ENCODE results near the gene WASF2.
"Not testable (repeated sequence)": the region's sequence is repeated elsewhere in the genome, so short reads cannot be mapped to it uniquely, and the experiment has no call there.

WASF2 gene

GRCh38 chr1:27416387-27417111, 73.4 kb downstream of the WASF2 start:
- no peak for DNase-seq (ENCODE audit: low spot score)

DNA sequence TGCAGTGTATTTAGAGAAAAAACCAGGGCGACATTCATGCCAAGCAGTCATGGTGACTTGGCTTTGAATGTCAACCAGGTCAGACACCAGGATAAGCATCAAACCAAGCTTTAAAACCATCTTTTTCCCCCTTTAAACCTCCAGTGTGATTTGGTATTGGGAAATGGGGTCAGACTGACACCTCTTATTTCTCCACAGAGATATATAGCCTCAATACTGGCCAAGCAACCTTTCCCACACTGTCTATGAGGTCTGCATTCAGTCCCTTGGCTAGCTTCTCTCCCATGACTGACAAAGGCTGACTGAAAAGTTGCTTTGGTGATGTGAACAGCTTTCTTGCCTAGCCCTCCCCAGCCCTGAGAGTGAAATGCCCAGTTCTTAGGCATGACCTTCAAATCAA, 75.9 kb downstream of the WASF2 start:
- DNase-seq (ENCODE audit: low spot score) = no peak

- no peak for DNase-seq (ENCODE audit: low spot score)
Observed at GRCh38 chr1:27413004-27413403, 77.0 kb downstream of the WASF2 start.

- no peak for DNase-seq (ENCODE audit: low spot score)
Observed at GRCh38 chr1:27412502-27412901, 77.5 kb downstream of the WASF2 start.

DNA sequence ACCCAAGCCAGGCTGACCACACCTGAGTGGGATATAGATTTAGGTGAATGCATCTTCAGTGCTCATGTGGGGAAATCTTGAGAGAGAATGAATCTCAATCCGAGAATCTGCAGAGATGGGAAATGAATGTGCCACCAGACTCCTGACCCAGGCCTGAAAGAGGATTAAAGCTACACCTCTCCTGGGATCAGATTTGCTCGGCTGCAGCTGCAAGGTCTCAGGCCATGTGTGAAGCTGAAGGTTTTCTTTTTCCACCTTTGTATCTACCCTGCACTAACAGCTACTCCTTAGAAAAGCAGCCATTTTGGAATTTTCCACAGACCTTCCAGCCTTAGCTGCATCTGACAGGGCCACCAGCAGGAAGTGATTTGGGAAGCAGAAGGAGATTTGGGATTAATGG, 79.3 kb downstream of the WASF2 start:
- DNase-seq (ENCODE audit: low spot score) = no peak

DNA sequence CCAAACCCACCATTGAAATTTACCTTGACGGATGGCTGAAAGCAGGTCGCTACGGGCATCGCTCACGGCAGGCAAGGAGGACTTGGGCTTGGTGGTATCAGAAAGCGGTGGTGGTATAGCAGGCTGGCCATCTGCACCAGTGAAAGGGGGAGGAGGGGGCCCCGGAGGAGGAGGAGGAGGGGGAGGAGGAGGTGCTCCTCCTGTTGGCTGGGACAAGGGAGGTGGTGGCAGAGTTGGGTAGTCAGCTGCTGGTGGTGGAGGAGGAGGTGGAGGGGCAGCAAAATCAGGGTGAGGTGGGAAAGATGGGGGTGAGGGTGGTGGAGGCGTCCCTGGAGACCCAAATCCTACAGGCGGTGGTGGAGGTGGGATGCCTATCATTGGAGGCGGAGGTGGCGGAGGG, 80.3 kb downstream of the WASF2 start:
- no peak for DNase-seq (ENCODE audit: low spot score)

- no peak for DNase-seq (ENCODE audit: low spot score)
Observed at GRCh38 chr1:27408151-27408550, 81.8 kb downstream of the WASF2 start.

DNA sequence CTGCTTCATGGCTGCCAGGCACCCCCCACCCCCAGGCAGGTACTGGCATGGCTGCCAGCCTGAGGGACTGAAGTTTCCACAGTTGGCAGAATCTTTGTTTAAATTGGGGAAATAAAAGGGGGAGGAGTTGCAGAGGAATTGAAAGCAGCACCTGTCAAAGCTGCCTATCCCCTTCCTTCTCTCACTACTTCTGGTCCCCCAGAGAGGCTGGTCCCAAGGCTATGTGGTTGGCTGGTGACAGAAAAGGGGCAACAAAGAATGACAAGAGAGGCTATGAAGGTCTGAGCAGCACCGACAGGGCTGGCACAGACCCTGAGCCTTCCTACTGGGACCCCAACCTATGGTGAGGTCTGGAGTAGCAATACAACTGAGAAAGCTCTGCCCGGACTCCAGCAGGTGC, 83.2 kb downstream of the WASF2 start:
- not testable (repeated sequence) for DNase-seq (ENCODE audit: low spot score)

GRCh38 chr1:27406362-27406680, 83.6 kb downstream of the WASF2 start:
- DNase-seq (ENCODE audit: low spot score) = no peak

- not testable (repeated sequence) for DNase-seq (ENCODE audit: low spot score)
Observed at GRCh38 chr1:27405598-27406361, 84.2 kb downstream of the WASF2 start.

DNA sequence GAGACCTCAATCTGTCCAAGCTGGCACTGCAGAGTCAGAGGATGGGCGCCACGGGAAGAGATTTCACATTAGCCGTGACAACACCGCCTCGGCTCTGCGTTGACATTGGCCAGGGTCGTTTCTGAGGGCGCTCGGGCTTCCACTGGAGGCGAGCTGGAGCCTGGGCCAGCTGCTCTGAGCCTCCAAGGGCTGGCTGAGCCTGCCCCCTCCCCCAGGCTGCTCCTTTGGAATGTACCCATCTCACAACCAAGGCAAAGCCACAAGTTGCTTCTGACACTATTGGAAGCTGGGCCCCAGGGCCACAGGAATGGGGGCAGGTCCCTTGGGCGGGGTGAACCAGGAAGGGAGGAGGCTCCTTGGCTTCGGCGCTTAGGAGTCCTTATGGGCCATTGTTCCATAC, 84.9 kb downstream of the WASF2 start:
- DNase-seq (ENCODE audit: low spot score) = no peak

GRCh38 chr1:27403931-27404330, 86.0 kb downstream of the WASF2 start:
- DNase-seq (ENCODE audit: low spot score) = no peak

DNA sequence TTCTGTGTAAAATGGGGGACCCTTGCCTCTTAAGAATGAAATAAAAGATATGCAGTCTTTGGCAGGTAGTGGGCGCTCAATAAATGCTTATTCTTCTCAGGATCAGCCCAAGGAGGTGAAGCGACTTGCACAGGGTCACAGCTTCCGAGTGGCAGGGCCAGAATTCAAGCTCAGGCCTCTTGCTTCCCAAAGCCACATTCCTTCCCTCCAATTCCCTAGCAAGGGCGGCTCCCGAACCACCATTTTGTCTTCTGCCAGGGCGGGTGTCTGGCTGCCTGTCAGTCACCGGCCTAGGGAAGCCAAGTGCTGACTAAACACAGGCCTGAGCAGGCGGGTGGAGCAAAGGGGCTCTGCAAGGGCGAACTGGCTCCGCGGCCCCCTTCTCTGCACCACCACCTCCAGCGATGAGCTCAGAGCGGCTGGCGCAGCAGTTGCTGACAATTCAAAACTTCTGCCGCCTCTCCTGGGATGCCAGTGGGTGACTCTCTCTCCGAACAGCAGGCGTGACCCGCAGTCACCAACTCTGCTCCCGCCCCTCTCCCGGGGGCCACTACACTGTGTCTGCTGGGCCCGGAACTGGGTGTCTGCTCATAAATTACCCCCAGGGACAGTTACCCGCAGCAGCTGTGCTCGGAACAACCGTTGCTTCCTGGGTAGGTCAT, 86.8 kb downstream of the WASF2 start:
- DNase-seq (ENCODE audit: low spot score) = no peak

GRCh38 chr1:27402349-27402754, 87.6 kb downstream of the WASF2 start:
- no peak for DNase-seq (ENCODE audit: low spot score)

DNA sequence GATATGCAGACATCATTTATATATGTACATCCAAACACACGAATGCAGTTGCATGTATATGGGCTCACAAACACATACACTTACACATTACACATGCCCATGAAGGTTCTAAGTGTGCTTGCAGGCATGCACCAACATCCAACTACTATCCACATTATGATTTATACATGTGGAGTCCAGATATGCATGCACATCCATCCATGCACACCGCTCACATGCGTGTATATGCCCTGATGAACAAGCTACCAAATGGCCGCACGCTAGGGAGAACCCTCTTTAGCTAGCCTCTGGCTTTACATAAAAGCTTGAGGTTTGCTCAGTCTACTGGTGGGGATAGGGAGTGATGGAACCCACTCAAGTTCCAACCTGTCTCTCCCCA, 89.0 kb downstream of the WASF2 start:
- no peak for DNase-seq (ENCODE audit: low spot score)

DNA sequence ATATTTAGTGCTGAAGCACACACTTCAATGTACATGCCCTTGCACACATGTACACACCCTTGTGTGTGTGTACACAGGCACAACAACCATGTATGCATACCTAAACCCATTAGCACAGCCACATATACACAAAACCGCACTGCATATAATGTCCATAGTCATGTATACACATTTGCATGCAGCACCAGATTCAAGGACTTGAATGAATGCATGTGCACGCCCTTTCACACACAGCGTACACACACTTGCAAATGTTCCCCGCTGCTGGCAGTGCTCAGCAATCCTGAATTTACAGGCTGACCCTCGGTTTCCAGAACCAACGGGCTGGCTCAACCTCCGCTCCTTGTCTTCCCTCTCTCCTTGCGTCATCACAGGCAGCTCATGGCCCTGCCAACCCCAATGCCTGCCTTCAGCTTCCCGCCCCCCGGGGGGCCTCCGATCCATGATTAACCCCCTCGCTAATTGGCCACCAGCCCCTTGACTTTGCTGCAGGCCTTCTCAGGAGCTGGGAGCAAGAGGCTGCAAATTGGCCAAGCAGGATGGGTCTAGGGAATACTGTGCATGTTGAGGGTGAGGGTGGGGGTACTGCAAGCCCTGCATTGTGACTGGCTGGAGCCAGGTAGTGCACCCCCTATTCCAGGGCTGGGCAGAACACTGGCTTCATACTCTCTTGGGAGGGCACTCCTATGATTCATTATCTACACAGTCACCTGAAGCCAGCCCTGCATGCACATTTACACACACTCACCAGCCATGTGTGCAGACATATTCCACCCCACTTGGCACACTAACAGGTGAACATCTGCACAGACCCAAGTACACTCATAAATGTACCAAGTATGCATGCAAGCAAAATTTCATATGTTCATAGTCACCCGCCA, 89.6 kb downstream of the WASF2 start:
- DNase-seq (ENCODE audit: low spot score) = no peak

DNA sequence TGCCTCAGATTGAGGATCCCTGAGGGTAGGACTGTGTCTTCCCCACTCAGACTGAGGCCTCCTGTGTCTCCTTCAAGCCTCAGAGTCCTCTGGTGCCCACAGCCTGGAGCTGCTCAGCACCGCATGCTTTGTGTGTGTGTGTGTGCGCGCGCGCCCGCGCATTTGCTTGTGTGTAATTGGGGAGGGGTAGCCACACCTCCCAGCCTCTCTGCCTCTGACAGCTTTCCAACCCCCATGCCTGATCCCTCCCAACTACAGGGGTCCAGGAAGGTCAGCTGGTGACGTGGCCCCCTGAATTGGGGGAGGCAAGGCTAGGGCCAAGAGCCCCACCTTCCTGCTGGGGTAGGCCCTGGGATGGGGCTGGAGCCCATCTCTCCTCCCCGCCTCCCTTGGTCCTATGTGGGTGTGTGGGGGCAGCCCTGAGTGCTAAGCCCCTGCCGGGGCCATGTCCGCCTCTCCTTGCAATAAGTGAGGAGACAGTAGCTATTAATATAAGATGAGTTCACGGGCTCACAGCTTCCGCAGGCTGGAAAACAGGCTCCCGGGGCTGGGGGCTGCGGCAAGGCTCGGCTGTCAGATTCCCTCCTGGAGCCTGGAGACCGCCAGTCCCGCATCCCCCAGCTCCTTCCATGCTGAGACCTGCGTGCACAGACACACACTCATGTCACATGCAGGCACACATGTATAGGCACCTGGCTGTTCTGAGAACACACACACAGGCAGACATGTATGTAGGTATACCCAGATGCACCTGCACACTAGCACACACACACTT, 90.5 kb downstream of the WASF2 start:
- DNase-seq (ENCODE audit: low spot score) = no peak

DNA sequence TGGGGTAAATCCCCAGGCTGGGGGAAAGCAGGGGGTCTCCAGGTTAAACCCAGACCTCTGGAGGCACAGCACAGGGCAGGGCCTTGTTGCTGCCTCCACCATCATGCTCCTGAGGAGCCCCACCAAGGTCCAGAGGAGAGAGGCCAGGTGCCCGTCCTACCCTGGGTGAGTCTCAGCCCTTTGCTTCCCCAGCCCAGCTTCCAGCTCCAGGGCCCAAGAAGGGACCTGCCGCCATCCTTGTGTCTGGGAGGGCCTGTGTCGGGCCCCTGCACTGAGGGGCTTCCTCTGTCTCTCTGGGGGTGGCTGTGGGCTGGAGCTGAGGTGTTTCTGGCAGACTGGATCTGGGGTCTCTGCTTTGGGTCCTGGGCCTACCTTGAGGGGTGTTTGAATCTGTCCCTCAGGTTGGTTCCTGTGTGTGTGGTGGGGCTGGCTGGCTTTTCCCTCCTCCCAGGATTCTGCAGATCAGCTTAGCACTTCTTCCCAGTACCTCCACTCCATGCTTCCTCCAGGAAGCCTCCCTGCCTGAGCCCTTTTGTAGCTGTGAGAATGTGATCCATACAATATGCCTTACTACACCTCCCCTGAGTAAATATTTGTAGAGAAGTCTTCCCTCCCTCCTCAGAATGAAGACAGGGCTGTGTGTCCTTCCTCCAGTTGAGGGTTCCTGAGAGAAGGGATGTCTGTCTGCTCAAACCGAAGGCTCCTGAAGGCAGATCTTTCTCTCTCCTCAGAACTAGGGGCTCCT, 91.4 kb downstream of the WASF2 start:
- DNase-seq (ENCODE audit: low spot score) = no peak

DNA sequence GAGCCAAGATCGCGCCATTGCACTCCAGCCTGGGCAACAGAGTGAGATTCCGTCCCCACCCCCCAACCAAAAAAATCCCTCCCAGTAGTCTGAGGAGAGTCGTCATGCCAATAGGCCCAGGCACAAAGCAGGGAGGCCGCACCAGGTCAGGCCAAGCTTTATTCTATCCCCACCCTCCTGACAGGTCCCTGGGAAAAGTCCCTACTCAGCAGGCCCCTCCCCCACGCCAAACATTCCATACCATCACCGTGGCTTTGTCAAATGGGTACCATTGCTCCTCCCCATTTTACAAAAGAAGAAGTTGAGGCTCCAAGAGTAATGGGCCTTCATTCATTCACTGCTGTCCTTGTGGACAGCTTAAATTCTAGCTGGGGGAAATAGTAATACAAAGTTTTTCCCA, 92.2 kb downstream of the WASF2 start:
- DNase-seq (ENCODE audit: low spot score) = no peak

- no peak for DNase-seq (ENCODE audit: low spot score)
Observed at GRCh38 chr1:27397110-27397509, 92.9 kb downstream of the WASF2 start.

Measured in kidney capillary endothelial cell (primary cell).